OCI-LY1 (cell line): ENCODE data around the gene ANKRD13B.

Experiments used
- CTCF ChIP-seq: fragments of 200-600 bp; sonication (generic), shearing (Covaris generic); IDR thresholded peaks from 2 replicates; pipeline ENCODE4 v1.5.1; 2017; ENCODE audit warnings: mild to moderate bottlenecking, antibody characterized with exemption, low read length, moderate library complexity, mixed read lengths
- EZH2 ChIP-seq: fragments of 200-600 bp; sonication (generic), shearing (Covaris generic); IDR thresholded peaks from 2 replicates; pipeline ENCODE4 v1.8.0; 2017; ENCODE audit warnings: borderline replicate concordance, mixed run types, mild to moderate bottlenecking, antibody characterized with exemption, low read length, moderate library complexity, mixed read lengths

GRCh38 chr17:29624586-29624985, 31.7 kb downstream of the ANKRD13B start:
- TF ChIP-seq CTCF: no peak
- TF ChIP-seq EZH2: no peak
